ENCODE data around the gene OSM. TPM values are rescaled to one million over a fixed set of nuclear protein-coding genes. Genes with fewer than 3 reads are reported as not detected.
A peak's percentile ranks its signal among the peaks of the same experiment; 100 is the strongest.
"Not testable (repeated sequence)": the region's sequence is repeated elsewhere in the genome, so short reads cannot be mapped to it uniquely, and the experiment has no call there.

The OSM gene
- total and polyA plus RNA-seq, 2 experiments from 2014 or later, result not detected

DNA sequence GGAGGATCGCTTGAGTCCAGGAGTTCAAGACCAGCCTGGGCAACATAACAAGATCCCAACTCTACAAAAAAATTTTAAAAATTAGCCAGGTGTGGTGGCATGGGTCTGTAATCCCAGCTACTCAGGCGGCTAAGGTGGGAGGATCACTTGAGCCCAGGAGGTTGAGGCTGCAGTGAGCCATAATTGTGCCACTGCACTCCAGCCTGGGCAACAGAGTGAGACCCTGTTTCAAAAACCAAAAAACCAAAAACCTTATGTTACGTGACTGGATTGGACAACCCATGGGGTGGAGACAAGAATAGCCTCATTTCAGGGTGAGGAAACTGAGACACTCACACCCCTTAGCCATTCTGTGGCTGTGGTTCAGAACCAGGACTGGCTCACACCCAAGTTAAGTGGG is 50.4 kb downstream of the OSM start:
- not testable (repeated sequence) for ATAC-seq; DNase-seq (ENCODE audit: low spot score); H3K9me2 ChIP-seq (ENCODE audit: insufficient read depth); H3K79me2 ChIP-seq (replicated peaks; ENCODE audit: insufficient read depth); H3K27me3 ChIP-seq (ENCODE audit: insufficient read depth); H3K4me2 ChIP-seq; H3K27ac ChIP-seq (ENCODE audit: low read depth); H3K4me3 Mint-ChIP-seq; H3K27ac Mint-ChIP-seq; H2AFZ ChIP-seq; H3F3A ChIP-seq (replicated peaks; ENCODE audit: low read depth); H3K9me3 Mint-ChIP-seq; H3K4me1 ChIP-seq (ENCODE audit: insufficient read depth); H4K20me1 ChIP-seq (replicated peaks; ENCODE audit: insufficient read depth); H3K4me3 ChIP-seq; H3K36me3 ChIP-seq (ENCODE audit: insufficient read depth); H3K36me3 Mint-ChIP-seq (ENCODE audit: low read depth)
- peaks cover 15% of the 10 kb centered on the region for H3K27me3 Mint-ChIP-seq (ENCODE audit: insufficient read depth, low read depth, poor library complexity)
- H3K4me1 Mint-ChIP-seq, result peaks cover 16% of the 10 kb centered on the region

DNA sequence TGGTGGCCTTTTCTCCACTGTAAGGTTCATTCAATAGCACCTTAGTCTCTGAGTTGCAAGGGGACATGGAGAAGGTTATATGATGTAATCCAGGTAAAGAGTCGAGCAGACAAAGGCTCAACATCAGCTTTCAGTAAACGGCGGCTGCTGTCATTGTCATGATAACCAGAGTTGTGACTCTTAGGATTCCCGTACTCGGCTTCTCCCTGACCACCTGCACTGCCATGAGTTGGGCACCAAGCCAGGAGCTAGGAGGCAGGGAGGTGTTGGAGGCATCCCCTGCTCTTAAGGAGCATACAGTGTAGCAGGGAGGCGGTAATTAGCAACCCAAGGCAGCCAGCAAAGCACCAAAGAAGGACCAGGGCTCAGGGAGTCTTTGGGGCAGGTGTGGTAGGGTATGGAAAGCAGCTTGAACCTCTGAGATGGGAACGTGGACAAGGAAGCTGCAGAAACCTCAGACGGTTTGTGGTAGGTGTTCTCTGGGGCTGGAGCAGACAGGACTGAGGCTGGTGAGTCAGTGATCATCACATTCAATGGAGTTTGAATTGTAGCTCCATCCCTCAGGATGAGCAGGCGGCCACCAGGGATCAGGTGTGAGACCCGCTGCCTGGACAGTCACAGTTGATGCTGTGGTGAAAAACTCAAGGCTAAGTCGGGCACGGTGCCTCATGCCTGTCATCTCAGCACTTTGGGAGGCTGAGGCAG is 51.8 kb downstream of the OSM start:
- Histone ChIP-seq H3K4me3 (no peak overlapping the region), H2AFZ (peak overlapping the region; percentile 82), H3K36me3 (ENCODE audit: insufficient read depth) (no peaks in the 10 kb centered on the region), H3K4me1 (ENCODE audit: insufficient read depth) (peaks cover 7% of the 10 kb centered on the region), H3K9me2 (ENCODE audit: insufficient read depth) (no peaks in the 10 kb centered on the region), H3F3A (replicated peaks; ENCODE audit: low read depth) (no peaks in the 10 kb centered on the region), H3K4me2 (peak overlapping the region; percentile 66), H3K79me2 (replicated peaks; ENCODE audit: insufficient read depth) (no peaks in the 10 kb centered on the region), H4K20me1 (replicated peaks; ENCODE audit: insufficient read depth) (no peaks in the 10 kb centered on the region), H3K27ac (ENCODE audit: low read depth) (no peak overlapping the region), H3K27me3 (ENCODE audit: insufficient read depth) (no peaks in the 10 kb centered on the region)
- H3K4me3 Mint-ChIP-seq, result no peak overlapping the region
- H3K36me3 Mint-ChIP-seq (ENCODE audit: low read depth), result no peaks in the 10 kb centered on the region
- peaks cover 12% of the 10 kb centered on the region for H3K27me3 Mint-ChIP-seq (ENCODE audit: insufficient read depth, low read depth, poor library complexity)
- DNase-seq (ENCODE audit: low spot score) (peak; percentile 45), ATAC-seq (peak; percentile 53)
- no peaks in the 10 kb centered on the region for H3K9me3 Mint-ChIP-seq
- H3K27ac Mint-ChIP-seq, result no peak overlapping the region
- H3K4me1 Mint-ChIP-seq, result peaks cover 20% of the 10 kb centered on the region
- TF ChIP-seq JUNB (IDR thresholded peaks at IDR 0.05; ENCODE audit: unreplicated experiment) (no peak), ZNF331 (CRISPR knock-in tag; IDR thresholded peaks at IDR 0.05; ENCODE audit: low read depth) (no peak), ZNF114 (CRISPR knock-in tag; IDR thresholded peaks at IDR 0.05) (no peak), STAT1 (IDR thresholded peaks at IDR 0.05; ENCODE audit: unreplicated experiment) (no peak), POLR2AphosphoS5 (IDR thresholded peaks at IDR 0.05; ENCODE audit: low read depth) (no peak), NANOG (IDR thresholded peaks at IDR 0.05; ENCODE audit: borderline replicate concordance) (no peak), CREB1 (CRISPR knock-in tag; IDR thresholded peaks at IDR 0.05; ENCODE audit: low read depth) (no peak), EZH2 (IDR thresholded peaks at IDR 0.05; ENCODE audit: low read depth, unreplicated experiment) (no peak)
- TF ChIP-seq, protein P1, sequence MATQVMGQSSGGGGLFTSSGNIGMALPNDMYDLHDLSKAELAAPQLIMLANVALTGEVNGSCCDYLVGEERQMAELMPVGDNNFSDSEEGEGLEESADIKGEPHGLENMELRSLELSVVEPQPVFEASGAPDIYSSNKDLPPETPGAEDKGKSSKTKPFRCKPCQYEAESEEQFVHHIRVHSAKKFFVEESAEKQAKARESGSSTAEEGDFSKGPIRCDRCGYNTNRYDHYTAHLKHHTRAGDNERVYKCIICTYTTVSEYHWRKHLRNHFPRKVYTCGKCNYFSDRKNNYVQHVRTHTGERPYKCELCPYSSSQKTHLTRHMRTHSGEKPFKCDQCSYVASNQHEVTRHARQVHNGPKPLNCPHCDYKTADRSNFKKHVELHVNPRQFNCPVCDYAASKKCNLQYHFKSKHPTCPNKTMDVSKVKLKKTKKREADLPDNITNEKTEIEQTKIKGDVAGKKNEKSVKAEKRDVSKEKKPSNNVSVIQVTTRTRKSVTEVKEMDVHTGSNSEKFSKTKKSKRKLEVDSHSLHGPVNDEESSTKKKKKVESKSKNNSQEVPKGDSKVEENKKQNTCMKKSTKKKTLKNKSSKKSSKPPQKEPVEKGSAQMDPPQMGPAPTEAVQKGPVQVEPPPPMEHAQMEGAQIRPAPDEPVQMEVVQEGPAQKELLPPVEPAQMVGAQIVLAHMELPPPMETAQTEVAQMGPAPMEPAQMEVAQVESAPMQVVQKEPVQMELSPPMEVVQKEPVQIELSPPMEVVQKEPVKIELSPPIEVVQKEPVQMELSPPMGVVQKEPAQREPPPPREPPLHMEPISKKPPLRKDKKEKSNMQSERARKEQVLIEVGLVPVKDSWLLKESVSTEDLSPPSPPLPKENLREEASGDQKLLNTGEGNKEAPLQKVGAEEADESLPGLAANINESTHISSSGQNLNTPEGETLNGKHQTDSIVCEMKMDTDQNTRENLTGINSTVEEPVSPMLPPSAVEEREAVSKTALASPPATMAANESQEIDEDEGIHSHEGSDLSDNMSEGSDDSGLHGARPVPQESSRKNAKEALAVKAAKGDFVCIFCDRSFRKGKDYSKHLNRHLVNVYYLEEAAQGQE (IDR thresholded peaks at IDR 0.05; ENCODE audit: unreplicated experiment), result no peak
- TF ChIP-seq, protein P2, sequence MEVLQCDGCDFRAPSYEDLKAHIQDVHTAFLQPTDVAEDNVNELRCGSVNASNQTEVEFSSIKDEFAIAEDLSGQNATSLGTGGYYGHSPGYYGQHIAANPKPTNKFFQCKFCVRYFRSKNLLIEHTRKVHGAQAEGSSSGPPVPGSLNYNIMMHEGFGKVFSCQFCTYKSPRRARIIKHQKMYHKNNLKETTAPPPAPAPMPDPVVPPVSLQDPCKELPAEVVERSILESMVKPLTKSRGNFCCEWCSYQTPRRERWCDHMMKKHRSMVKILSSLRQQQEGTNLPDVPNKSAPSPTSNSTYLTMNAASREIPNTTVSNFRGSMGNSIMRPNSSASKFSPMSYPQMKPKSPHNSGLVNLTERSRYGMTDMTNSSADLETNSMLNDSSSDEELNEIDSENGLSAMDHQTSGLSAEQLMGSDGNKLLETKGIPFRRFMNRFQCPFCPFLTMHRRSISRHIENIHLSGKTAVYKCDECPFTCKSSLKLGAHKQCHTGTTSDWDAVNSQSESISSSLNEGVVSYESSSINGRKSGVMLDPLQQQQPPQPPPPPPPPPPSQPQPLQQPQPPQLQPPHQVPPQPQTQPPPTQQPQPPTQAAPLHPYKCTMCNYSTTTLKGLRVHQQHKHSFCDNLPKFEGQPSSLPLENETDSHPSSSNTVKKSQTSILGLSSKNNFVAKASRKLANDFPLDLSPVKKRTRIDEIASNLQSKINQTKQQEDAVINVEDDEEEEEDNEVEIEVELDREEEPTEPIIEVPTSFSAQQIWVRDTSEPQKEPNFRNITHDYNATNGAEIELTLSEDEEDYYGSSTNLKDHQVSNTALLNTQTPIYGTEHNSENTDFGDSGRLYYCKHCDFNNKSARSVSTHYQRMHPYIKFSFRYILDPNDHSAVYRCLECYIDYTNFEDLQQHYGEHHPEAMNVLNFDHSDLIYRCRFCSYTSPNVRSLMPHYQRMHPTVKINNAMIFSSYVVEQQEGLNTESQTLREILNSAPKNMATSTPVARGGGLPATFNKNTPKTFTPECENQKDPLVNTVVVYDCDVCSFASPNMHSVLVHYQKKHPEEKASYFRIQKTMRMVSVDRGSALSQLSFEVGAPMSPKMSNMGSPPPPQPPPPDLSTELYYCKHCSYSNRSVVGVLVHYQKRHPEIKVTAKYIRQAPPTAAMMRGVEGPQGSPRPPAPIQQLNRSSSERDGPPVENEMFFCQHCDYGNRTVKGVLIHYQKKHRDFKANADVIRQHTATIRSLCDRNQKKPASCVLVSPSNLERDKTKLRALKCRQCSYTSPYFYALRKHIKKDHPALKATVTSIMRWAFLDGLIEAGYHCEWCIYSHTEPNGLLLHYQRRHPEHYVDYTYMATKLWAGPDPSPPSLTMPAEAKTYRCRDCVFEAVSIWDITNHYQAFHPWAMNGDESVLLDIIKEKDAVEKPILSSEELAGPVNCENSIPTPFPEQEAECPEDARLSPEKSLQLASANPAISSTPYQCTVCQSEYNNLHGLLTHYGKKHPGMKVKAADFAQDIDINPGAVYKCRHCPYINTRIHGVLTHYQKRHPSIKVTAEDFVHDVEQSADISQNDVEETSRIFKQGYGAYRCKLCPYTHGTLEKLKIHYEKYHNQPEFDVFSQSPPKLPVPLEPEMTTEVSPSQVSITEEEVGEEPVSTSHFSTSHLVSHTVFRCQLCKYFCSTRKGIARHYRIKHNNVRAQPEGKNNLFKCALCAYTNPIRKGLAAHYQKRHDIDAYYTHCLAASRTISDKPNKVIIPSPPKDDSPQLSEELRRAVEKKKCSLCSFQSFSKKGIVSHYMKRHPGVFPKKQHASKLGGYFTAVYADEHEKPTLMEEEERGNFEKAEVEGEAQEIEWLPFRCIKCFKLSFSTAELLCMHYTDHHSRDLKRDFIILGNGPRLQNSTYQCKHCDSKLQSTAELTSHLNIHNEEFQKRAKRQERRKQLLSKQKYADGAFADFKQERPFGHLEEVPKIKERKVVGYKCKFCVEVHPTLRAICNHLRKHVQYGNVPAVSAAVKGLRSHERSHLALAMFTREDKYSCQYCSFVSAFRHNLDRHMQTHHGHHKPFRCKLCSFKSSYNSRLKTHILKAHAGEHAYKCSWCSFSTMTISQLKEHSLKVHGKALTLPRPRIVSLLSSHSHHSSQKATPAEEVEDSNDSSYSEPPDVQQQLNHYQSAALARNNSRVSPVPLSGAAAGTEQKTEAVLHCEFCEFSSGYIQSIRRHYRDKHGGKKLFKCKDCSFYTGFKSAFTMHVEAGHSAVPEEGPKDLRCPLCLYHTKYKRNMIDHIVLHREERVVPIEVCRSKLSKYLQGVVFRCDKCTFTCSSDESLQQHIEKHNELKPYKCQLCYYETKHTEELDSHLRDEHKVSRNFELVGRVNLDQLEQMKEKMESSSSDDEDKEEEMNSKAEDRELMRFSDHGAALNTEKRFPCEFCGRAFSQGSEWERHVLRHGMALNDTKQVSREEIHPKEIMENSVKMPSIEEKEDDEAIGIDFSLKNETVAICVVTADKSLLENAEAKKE (CRISPR knock-in tag; IDR thresholded peaks at IDR 0.05), result no peak
- TF ChIP-seq, protein P3, sequence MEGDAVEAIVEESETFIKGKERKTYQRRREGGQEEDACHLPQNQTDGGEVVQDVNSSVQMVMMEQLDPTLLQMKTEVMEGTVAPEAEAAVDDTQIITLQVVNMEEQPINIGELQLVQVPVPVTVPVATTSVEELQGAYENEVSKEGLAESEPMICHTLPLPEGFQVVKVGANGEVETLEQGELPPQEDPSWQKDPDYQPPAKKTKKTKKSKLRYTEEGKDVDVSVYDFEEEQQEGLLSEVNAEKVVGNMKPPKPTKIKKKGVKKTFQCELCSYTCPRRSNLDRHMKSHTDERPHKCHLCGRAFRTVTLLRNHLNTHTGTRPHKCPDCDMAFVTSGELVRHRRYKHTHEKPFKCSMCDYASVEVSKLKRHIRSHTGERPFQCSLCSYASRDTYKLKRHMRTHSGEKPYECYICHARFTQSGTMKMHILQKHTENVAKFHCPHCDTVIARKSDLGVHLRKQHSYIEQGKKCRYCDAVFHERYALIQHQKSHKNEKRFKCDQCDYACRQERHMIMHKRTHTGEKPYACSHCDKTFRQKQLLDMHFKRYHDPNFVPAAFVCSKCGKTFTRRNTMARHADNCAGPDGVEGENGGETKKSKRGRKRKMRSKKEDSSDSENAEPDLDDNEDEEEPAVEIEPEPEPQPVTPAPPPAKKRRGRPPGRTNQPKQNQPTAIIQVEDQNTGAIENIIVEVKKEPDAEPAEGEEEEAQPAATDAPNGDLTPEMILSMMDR (conservative IDR thresholded peaks at IDR 0.05; ENCODE audit: low read depth in 2 of 2), result no peak

All from GM23338 (cell line).